Measurements from ENCODE around the gene ZNF76.
"Not testable (repeated sequence)": the region's sequence is repeated elsewhere in the genome, so short reads cannot be mapped to it uniquely, and the experiment has no call there.

GRCh38 chr6:35328965-35329364, 69.4 kb downstream of the ZNF76 start:
- not testable (repeated sequence) for TF ChIP-seq POLR2A (IDR thresholded peaks at IDR 0.05; ENCODE audit: low read length); GATA1 (IDR thresholded peaks at IDR 0.05; ENCODE audit: low read depth, low read length)
